ENCODE data around the gene KIN. TPM values are rescaled to one million over a fixed set of nuclear protein-coding genes. Genes with fewer than 3 reads are reported as not detected.

KIN gene
- total RNA-seq, 1 experiment from 2014 or later: 23.4 TPM

DNA sequence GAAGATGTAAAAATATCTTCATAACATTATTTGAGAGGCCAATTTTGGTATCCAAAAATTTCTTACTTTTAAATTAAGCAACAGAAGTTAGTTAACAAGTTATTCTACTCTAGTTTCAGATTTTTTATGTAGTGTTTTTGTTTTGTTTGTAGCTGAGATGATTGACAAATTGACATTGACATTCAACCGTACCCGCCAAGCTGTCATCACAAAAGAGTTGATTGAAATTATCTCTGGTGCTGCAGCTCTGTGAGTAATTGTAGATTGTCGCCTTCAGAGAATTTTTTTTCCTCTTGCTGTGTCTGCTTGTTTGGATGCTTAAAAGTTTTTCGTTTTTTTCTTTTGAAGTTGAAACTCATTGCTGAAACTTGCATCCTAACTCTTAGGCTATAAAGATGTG lies 14.8 kb upstream of the KIN start:
- no peak overlapping the region for H3K27ac ChIP-seq (ENCODE audit: insufficient read length, low read depth, low read length)
- H3K23ac ChIP-seq (ENCODE audit: insufficient read length, low read depth, low read length): no peak overlapping the region
- H3K4me2 ChIP-seq (ENCODE audit: insufficient read depth, insufficient read length, low read length): no peak overlapping the region
- no peak overlapping the region for H3K4ac ChIP-seq (ENCODE audit: low read depth, low read length)
- no peaks in the 10 kb centered on the region for H3K79me1 ChIP-seq (ENCODE audit: insufficient read depth, low read depth, low read length, poor library complexity, severe bottlenecking)
- Mint-ChIP-seq H3K27me3 (ENCODE audit: low read depth) (no peaks in the 10 kb centered on the region), H3K4me1 (no peaks in the 10 kb centered on the region), H3K27ac (no peak overlapping the region), H3K36me3 (ENCODE audit: insufficient read depth in 1 of 3, low read depth in 3 of 3) (peaks cover 38 to 86% (median 80%) of the 10 kb centered on the region in 3 experiments; a peak in 6 of 7 replicates), H3K4me3 (no peak overlapping the region), H3K9me3 (no peaks in the 10 kb centered on the region)
- no peak overlapping the region for H4K91ac ChIP-seq (ENCODE audit: insufficient read length, low read depth, low read length)
- no peak overlapping the region for H2BK120ac ChIP-seq (ENCODE audit: low read depth, low read length, poor library complexity, severe bottlenecking)
- no peak overlapping the region for H2AK5ac ChIP-seq (ENCODE audit: insufficient read length, low read length)
- H3K56ac ChIP-seq (ENCODE audit: insufficient read length, low read depth, low read length): no peak overlapping the region
- no peak for TF ChIP-seq CTCF (conservative IDR thresholded peaks at IDR 0.05)
- H3K9me3 ChIP-seq (ENCODE audit: control insufficient read depth, low read depth, low read length): no peaks in the 10 kb centered on the region
- no peaks in the 10 kb centered on the region for H3K4me1 ChIP-seq (ENCODE audit: insufficient read depth, low read length)
- no peaks in the 10 kb centered on the region for H3K27me3 ChIP-seq (ENCODE audit: insufficient read depth, low read length)
- DNase-seq: no peak
- H3K79me2 ChIP-seq (ENCODE audit: insufficient read depth, low read length): no peaks in the 10 kb centered on the region
- no peak overlapping the region for H4K8ac ChIP-seq (replicated peaks; ENCODE audit: insufficient read length, low read depth, low read length)
- no peak overlapping the region for H4K5ac ChIP-seq (ENCODE audit: insufficient read length, low read depth, low read length)
- no CpG with 5 or more reads among the region's 4 CpGs for WGBS (ENCODE audit: extremely low coverage, insufficient read length, low lambda C conversion rate)
- no peak overlapping the region for H3T11ph ChIP-seq (ENCODE audit: low read length)
- H3K9ac ChIP-seq (ENCODE audit: extremely low read depth, insufficient read length, low read length): no peak overlapping the region
- no peak overlapping the region for H2BK15ac ChIP-seq (ENCODE audit: low read depth, low read length)
- H3K14ac ChIP-seq (ENCODE audit: insufficient read depth, low read length): no peak overlapping the region
- no peaks in the 10 kb centered on the region for H3K23me2 ChIP-seq (ENCODE audit: insufficient read length, low read depth, low read length, poor library complexity, severe bottlenecking)
- H2BK12ac ChIP-seq (ENCODE audit: insufficient read length, low read depth, low read length): no peak overlapping the region
- no peak overlapping the region for H2AFZ ChIP-seq (ENCODE audit: low read length)
- H3K18ac ChIP-seq (ENCODE audit: insufficient read length, low read depth, low read length): no peak overlapping the region
- no peak overlapping the region for H2BK20ac ChIP-seq (ENCODE audit: low read depth, low read length, poor library complexity, severe bottlenecking)
- no peaks in the 10 kb centered on the region for H4K20me1 ChIP-seq (ENCODE audit: control insufficient read depth, insufficient read depth, insufficient read length)
- H2BK5ac ChIP-seq (ENCODE audit: insufficient read length, low read length): no peak overlapping the region
